Chondrocyte (in vitro differentiated cells): ENCODE results near the gene GPC1. TPM values are rescaled to one million over a fixed set of nuclear protein-coding genes. Genes with fewer than 3 reads are reported as not detected.

Source experiments
- DNase-seq: peaks from one replicate; pipeline ENCODE4 v3.0.0; 2021; ENCODE audit warnings: mixed read lengths, low spot score
- H3K27ac Mint-ChIP-seq: one replicate; pipeline ENCODE4 v1.8.0; 2021; ENCODE audit warnings: mild to moderate bottlenecking, moderate library complexity, mixed read lengths; ENCODE audit not compliant: unreplicated experiment
- H3K27me3 Mint-ChIP-seq: 2 replicates; pipeline ENCODE4 v1.8.0; 2021; ENCODE audit warnings: low read depth, mixed read lengths
- H3K36me3 Mint-ChIP-seq: 2 replicates; pipeline ENCODE4 v1.8.0; 2021; ENCODE audit warnings: low read depth, mixed read lengths
- H3K4me1 Mint-ChIP-seq: 2 replicates; pipeline ENCODE4 v1.8.0; 2021; ENCODE audit warnings: low read depth, mild to moderate bottlenecking, mixed read lengths
- H3K4me3 Mint-ChIP-seq: one replicate; pipeline ENCODE4 v1.8.0; 2021; ENCODE audit warnings: mild to moderate bottlenecking, moderate library complexity, mixed read lengths; ENCODE audit not compliant: unreplicated experiment
- H3K9me3 Mint-ChIP-seq: 2 replicates; pipeline ENCODE4 v1.8.0; 2021; ENCODE audit warnings: low read depth, mixed read lengths
- total RNA-seq: library from RNA; stranded (reverse); gene quantifications from 3 replicates; pipeline ENCODE4 v1.2.1, GENCODE V29; 2021
- TF ChIP-seq, protein P1 (sequence below): fragments of 200-600 bp; sonication (generic); IDR thresholded peaks from 2 replicates; pipeline ENCODE4 v1.5.0; 2021; ENCODE audit warnings: antibody characterized with exemption, mild to moderate bottlenecking, moderate library complexity

GPC1 gene
- total RNA-seq, 1 donor from 2014 or later = 264 TPM

DNA sequence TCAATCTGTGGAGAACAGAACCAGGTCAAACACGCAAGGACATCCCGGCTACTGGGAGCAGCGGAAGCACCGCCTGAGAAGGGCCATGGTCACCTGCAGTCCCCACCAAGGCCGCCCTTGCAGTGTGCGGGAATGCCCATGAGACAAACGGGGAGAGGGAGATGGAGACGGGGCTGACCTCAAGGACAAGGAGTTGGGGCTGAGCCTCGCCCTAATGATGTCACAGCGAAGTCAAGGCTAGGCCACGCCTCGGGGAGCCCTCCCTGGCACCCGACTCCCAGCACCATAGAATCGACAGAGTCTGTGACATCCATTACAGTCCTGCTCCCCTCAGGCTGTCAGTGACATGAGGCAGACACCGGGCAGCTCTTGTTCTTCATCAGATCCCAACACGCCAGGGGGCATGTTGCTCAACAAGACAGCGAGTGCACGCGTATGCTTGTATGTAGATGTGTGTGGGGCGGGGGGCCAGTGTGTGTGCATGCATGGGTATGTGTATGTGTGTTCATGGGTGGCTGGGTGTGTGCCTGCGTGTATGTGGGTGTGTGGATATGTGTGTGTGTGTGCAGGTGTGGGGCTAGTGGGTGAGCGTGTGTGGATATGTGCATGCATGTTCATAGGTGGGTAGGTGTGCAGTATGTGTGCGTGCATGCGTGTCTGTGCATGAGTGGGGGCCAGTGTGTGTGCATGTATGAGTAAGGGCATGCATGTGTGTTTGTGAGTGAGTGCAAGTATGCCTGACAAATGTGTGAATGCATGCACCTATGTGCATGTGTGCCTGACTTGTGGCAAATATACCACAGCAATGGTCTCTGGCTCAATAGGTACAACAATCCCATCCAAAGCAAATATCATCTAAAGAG lies 65.3 kb downstream of the GPC1 start:
- Mint-ChIP-seq H3K36me3 (peaks cover 10% of the 10 kb centered on the region), H3K4me3 (no peak overlapping the region), H3K9me3 (peaks cover under 1% of the 10 kb centered on the region), H3K27me3 (no peaks in the 10 kb centered on the region), H3K27ac (no peak overlapping the region), H3K4me1 (no peaks in the 10 kb centered on the region)
- no peak for DNase-seq
- TF ChIP-seq, protein P1, sequence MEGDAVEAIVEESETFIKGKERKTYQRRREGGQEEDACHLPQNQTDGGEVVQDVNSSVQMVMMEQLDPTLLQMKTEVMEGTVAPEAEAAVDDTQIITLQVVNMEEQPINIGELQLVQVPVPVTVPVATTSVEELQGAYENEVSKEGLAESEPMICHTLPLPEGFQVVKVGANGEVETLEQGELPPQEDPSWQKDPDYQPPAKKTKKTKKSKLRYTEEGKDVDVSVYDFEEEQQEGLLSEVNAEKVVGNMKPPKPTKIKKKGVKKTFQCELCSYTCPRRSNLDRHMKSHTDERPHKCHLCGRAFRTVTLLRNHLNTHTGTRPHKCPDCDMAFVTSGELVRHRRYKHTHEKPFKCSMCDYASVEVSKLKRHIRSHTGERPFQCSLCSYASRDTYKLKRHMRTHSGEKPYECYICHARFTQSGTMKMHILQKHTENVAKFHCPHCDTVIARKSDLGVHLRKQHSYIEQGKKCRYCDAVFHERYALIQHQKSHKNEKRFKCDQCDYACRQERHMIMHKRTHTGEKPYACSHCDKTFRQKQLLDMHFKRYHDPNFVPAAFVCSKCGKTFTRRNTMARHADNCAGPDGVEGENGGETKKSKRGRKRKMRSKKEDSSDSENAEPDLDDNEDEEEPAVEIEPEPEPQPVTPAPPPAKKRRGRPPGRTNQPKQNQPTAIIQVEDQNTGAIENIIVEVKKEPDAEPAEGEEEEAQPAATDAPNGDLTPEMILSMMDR = no peak

DNA sequence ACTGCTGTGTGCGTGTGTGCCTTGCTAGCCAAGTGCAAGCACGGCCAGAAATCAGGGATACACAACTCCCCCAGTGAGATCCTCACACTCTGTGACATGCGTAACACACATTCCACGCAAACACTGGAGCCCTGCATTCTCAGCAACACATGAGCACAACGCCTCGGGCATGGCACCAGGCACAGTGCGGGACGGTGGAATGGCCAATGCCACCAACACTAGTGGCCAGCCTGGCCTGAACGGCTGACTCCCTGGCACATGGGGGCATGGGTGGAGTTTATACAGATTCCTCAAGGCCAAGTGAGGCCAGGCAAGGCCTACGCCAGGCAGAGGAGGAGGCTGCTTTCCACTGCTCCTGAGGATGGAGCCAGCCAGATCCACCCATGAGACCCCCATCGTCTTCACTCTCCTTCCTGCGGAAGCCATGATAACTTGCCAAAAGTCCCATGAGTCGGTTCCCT lies 66.1 kb downstream of the GPC1 start:
- no peaks in the 10 kb centered on the region for H3K9me3 Mint-ChIP-seq
- TF ChIP-seq, protein P1 = no peak
- H3K27ac Mint-ChIP-seq = no peak overlapping the region
- H3K4me1 Mint-ChIP-seq = no peaks in the 10 kb centered on the region
- no peak for DNase-seq
- peaks cover 7% of the 10 kb centered on the region for H3K36me3 Mint-ChIP-seq
- H3K4me3 Mint-ChIP-seq = no peak overlapping the region
- H3K27me3 Mint-ChIP-seq = no peaks in the 10 kb centered on the region

DNA sequence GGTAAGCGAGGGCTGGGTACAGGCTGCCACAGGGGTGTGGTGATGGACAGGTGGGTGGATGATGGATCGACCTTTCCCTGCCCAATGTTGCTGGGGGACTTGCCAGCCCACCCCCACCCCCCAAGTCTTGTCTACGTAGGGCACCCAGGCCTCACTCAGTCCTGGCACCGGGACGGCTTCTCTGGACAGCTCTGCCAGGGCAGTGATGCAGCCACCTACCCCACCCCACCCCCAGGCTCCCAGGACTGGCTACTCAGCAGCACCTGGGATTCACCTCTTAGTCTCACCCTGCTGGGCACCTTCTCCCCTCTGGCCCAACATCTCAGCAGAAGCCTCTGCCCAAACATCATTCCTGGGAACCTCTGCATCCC lies 66.6 kb downstream of the GPC1 start:
- no peaks in the 10 kb centered on the region for H3K9me3 Mint-ChIP-seq
- no peak for DNase-seq
- no peak overlapping the region for H3K4me3 Mint-ChIP-seq
- no peaks in the 10 kb centered on the region for H3K4me1 Mint-ChIP-seq
- H3K27me3 Mint-ChIP-seq = no peaks in the 10 kb centered on the region
- H3K27ac Mint-ChIP-seq = no peak overlapping the region
- peaks cover 7% of the 10 kb centered on the region for H3K36me3 Mint-ChIP-seq
- TF ChIP-seq, protein P1 = no peak

DNA sequence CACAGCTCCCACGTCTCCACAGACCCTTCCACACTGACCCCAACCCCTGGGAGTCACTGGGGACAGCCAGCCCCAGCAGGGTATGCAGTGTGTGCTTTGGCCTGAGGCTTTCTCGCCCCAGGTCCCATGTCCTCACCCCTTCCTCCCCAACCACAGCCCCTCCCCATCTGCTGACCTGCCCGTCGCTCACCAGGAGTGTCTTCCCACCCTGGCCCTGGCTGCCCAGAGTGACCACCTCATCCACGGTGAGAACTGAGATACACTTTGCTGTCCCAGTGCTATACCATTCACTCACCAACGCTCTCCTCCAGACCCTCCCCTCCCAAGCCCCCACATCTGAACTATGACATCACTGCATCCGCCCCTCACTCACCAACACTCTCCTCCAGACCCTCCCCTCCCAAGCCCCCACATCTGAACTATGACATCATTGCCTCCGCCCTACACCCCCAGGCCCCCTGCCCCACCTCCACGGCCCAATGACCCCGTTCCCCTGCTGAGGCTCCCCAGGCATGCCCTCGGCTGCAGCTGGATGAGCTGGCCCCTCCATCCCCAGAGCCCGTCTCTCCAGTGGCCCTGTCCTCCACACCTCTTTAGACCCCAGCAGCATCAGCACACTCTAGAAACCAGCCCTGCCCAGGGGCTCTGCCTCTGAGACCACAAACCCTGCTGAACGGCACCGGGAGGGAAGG lies 67.1 kb downstream of the GPC1 start:
- H3K36me3 Mint-ChIP-seq = peaks cover 6% of the 10 kb centered on the region
- DNase-seq = peak; percentile 75
- no peaks in the 10 kb centered on the region for H3K4me1 Mint-ChIP-seq
- no peaks in the 10 kb centered on the region for H3K9me3 Mint-ChIP-seq
- no peak overlapping the region for H3K4me3 Mint-ChIP-seq
- TF ChIP-seq, protein P1 = no peak
- no peaks in the 10 kb centered on the region for H3K27me3 Mint-ChIP-seq
- H3K27ac Mint-ChIP-seq = no peak overlapping the region

DNA sequence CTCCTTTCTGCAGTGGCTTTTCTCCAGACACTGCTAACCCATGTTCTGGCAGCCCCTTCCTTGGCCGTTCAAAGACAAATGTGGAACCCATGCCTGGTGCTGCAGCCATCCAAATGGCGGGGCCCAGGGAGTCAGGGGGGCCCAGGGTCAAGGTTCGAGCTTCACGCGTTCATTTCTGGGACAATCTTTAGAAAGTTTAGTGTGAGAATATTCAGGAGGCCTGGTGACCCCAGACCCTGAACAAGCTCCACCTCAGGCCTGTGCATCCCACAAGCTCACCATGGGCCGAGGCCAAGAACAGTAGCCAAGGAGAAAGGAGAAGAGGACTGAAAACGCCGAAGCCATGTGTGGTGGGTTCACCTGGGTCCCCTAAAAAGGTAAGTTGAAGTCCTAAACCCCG lies 67.9 kb downstream of the GPC1 start:
- Mint-ChIP-seq H3K36me3 (peaks cover 6% of the 10 kb centered on the region), H3K27ac (no peak overlapping the region), H3K4me3 (no peak overlapping the region), H3K9me3 (no peaks in the 10 kb centered on the region), H3K4me1 (no peaks in the 10 kb centered on the region), H3K27me3 (no peaks in the 10 kb centered on the region)
- TF ChIP-seq, protein P1 = no peak
- no peak for DNase-seq
